T follicular helper cell (primary cell): ENCODE results near the gene OCSTAMP.

Experiments
- DNase-seq: peaks from one replicate; pipeline ENCODE4 v3.0.0-alpha.2; 2020; ENCODE audit warnings: low read depth
- total RNA-seq, 2 experiments: gene quantifications; one replicate each; lab custom pipeline; 2026; lab: John Stamatoyannopoulos, UW

OCSTAMP gene
- 0 reads per million in 2 experiments for total RNA-seq

GRCh38 chr20:46550461-46550860, at the start of gene OCSTAMP:
Gene OCSTAMP, minus strand, starts transcription at chr20:46550654. Its CDS starts 94 bp downstream, at chr20:46550560.
- no peak for DNase-seq

- DNase-seq = no peak
Observed at GRCh38 chr20:46599227-46599987, 49.0 kb upstream of the OCSTAMP start.

- no peak for DNase-seq
Observed at GRCh38 chr20:46595933-46596332, 45.5 kb upstream of the OCSTAMP start.

- DNase-seq = no peak
Observed at GRCh38 chr20:46594725-46595124, 44.3 kb upstream of the OCSTAMP start.

- no peak for DNase-seq
Observed at GRCh38 chr20:46592580-46593362, 42.3 kb upstream of the OCSTAMP start.

GRCh38 chr20:46590443-46590842, 40.0 kb upstream of the OCSTAMP start:
- DNase-seq = no peak

GRCh38 chr20:46588532-46589511, 38.4 kb upstream of the OCSTAMP start:
- no peak for DNase-seq

GRCh38 chr20:46587986-46588385, 37.5 kb upstream of the OCSTAMP start:
- no peak for DNase-seq

GRCh38 chr20:46586724-46587123, 36.3 kb upstream of the OCSTAMP start:
- DNase-seq = no peak

GRCh38 chr20:46584508-46584907, 34.1 kb upstream of the OCSTAMP start:
- DNase-seq = no peak

GRCh38 chr20:46583411-46584214, 33.2 kb upstream of the OCSTAMP start:
- no peak for DNase-seq

- no peak for DNase-seq
Observed at GRCh38 chr20:46582648-46583047, 32.2 kb upstream of the OCSTAMP start.

- DNase-seq = no peak
Observed at GRCh38 chr20:46581391-46581790, 30.9 kb upstream of the OCSTAMP start.

- no peak for DNase-seq
Observed at GRCh38 chr20:46580613-46581205, 30.3 kb upstream of the OCSTAMP start.

GRCh38 chr20:46578745-46579144, 28.3 kb upstream of the OCSTAMP start:
- no peak for DNase-seq

- DNase-seq = no peak
Observed at GRCh38 chr20:46576774-46577395, 26.4 kb upstream of the OCSTAMP start.

GRCh38 chr20:46575937-46576461, 25.5 kb upstream of the OCSTAMP start:
- no peak for DNase-seq

- no peak for DNase-seq
Observed at GRCh38 chr20:46575394-46575793, 24.9 kb upstream of the OCSTAMP start.

- no peak for DNase-seq
Observed at GRCh38 chr20:46573788-46574584, 23.5 kb upstream of the OCSTAMP start.
